ENCODE results near the gene ARL4D.
A peak's percentile ranks its signal among the peaks of the same experiment; 100 is the strongest.
"Not testable (repeated sequence)": the region's sequence is repeated elsewhere in the genome, so short reads cannot be mapped to it uniquely, and the experiment has no call there.

Gene ARL4D

GRCh38 chr17:43398724-43399595 lies at the start of gene ARL4D:
Gene ARL4D, plus strand, starts transcription at chr17:43398993. Its CDS starts 740 bp downstream, at chr17:43399733.
- ATAC-seq, result peak; percentile 82
- DNase-seq, result peak; percentile 87

- no peak for ATAC-seq
- DNase-seq, result no peak
These were observed 49.7 kb upstream of the ARL4D start for GRCh38 chr17:43349142-43349541.

GRCh38 chr17:43350888-43351361 lies 47.9 kb upstream of the ARL4D start:
- ATAC-seq, result no peak
- DNase-seq, result no peak

- no peak for DNase-seq
- peak; percentile 75 for ATAC-seq
These were observed 47.1 kb upstream of the ARL4D start for GRCh38 chr17:43351691-43352090.

- DNase-seq (no peak), ATAC-seq (no peak)
These were observed 46.0 kb upstream of the ARL4D start for GRCh38 chr17:43352579-43353331.

GRCh38 chr17:43353393-43353792 lies 45.4 kb upstream of the ARL4D start:
- DNase-seq, result no peak
- ATAC-seq, result no peak

- no peak for DNase-seq
- no peak for ATAC-seq
These were observed 44.4 kb upstream of the ARL4D start for GRCh38 chr17:43354371-43354770.

GRCh38 chr17:43356450-43356849 lies 42.3 kb upstream of the ARL4D start:
- no peak for DNase-seq
- ATAC-seq, result no peak

GRCh38 chr17:43356999-43357398 lies 41.8 kb upstream of the ARL4D start:
- DNase-seq (no peak), ATAC-seq (no peak)

- DNase-seq, result no peak
- no peak for ATAC-seq
These were observed 39.2 kb upstream of the ARL4D start for GRCh38 chr17:43359469-43360110.

GRCh38 chr17:43360376-43360738 lies 38.4 kb upstream of the ARL4D start:
- peak; percentile 67 for ATAC-seq

GRCh38 chr17:43360739-43361505 lies 37.9 kb upstream of the ARL4D start:
- ATAC-seq, result peak; percentile 92
- peak; percentile 83 for DNase-seq

More at GRCh38 chr17:43360376-43360738, 38.4 kb upstream of the ARL4D start:
- DNase-seq, result peak; percentile 69

GRCh38 chr17:43363181-43363925 lies 35.4 kb upstream of the ARL4D start:
- ATAC-seq, result no peak
- DNase-seq, result no peak

GRCh38 chr17:43363926-43364285 lies 34.9 kb upstream of the ARL4D start:
- ATAC-seq, result no peak
- no peak for DNase-seq

GRCh38 chr17:43365356-43365755 lies 33.4 kb upstream of the ARL4D start:
- DNase-seq (no peak), ATAC-seq (no peak)

- ATAC-seq, result not testable (repeated sequence)
These were observed 32.9 kb upstream of the ARL4D start for GRCh38 chr17:43365921-43366320.

GRCh38 chr17:43366891-43367736 lies 31.7 kb upstream of the ARL4D start:
- no peak for ATAC-seq
- no peak for DNase-seq

More at GRCh38 chr17:43365921-43366320, 32.9 kb upstream of the ARL4D start:
- not testable (repeated sequence) for DNase-seq

GRCh38 chr17:43367737-43368242 lies 31.0 kb upstream of the ARL4D start:
- ATAC-seq (peak; percentile 53), DNase-seq (no peak)

GRCh38 chr17:43368740-43369506 lies 29.9 kb upstream of the ARL4D start:
- ATAC-seq (peak; percentile 55), DNase-seq (peak; percentile 77)

Data from stimulated activated naive CD8-positive, alpha-beta T cell treated with anti-CD3 and anti-CD28 coated beads, Interleukin-15, Interleukin-2, amounts not matched to agents 100 U/mL and 50 U/mL, for 24 hours (primary cell).